ENCODE results near the gene ME3.

DNA sequence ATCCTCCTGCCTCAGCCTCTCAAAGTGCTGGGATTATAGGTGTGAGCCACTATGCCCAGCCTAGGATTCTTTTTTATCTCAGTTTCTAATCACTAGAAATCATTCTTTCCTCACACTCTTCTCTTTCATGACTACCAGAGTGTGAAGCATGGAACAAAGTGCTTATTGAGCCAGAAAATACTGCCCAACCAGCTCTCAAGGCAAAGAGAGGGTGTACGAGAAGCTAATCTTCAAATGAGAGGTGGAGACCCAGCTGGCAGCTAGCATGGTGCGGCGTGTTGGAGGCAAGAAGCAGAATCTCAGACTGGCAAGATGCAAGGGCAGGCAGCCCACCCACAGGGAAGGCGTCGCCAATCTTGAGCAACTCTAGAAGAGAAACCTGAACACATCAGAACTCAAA, 41.1 kb upstream of the ME3 start:
- TF ChIP-seq GATA2 (IDR thresholded peaks at IDR 0.05; ENCODE audit: low read depth, low read length) (no peak), GATA3 (IDR thresholded peaks at IDR 0.05; ENCODE audit: low read depth, low read length) (no peak)

Data from SH-SY5Y (cell line).